K562 (cell line): Measurements from ENCODE around the gene COP1. TPM values are rescaled to one million over a fixed set of nuclear protein-coding genes. Genes with fewer than 3 reads are reported as not detected.
A peak's percentile ranks its signal among the peaks of the same experiment; 100 is the strongest.

Experiments used
- E2F3 ChIP-seq: fragments of 250-450 bp; sonication (Bioruptor Pico); IDR thresholded peaks from 2 replicates; pipeline ENCODE4 v1.4.0; 2020; ENCODE audit warnings: mild to moderate bottlenecking
- SMC3 ChIP-seq: conservative IDR thresholded peaks from 2 replicates; pipeline ENCODE4 v1.6.1; 2011; ENCODE audit warnings: low read depth, low read length, improper control_type of control experiment; ENCODE audit not compliant: insufficient read depth
- ZNF75A ChIP-seq: fragments of 450-650 bp; formaldehyde crosslinking; IDR thresholded peaks from 2 replicates; pipeline ENCODE4 v1.4.0; 2020; ENCODE audit warnings: mild to moderate bottlenecking
- polyA plus RNA-seq, 8 experiments: library from polyadenylated mRNA; depleted of rRNA in 4 of 8; stranded (reverse) in 5 of 8; unstranded in 3 of 8; fragments of >200 nt; fragmentation: Nextera tagmentation in 2 of 8; fragmentation: Illumina TruSeq in 1 of 8; extraction: Ambion mirVana in 2 of 8; extraction: Trizol in 1 of 8; gene quantifications; 2 replicates each; pipeline versions ENCODE4 v1.2.1 to v1.2.3, GENCODE V29; 2011 to 2014; ENCODE audit warnings: inconsistent platforms in 1 of 8, missing spikeins in 1 of 8
- total RNA-seq, 7 experiments: library from RNA; depleted of rRNA in 6 of 7; stranded (reverse); fragments of >200 nt in 6 of 7; fragmentation: Illumina TruSeq in 2 of 7; extraction: Trizol in 2 of 7; gene quantifications; 2 replicates each; pipeline versions ENCODE4 v1.2.1 to v1.2.3, GENCODE V29; 2011 to 2021; ENCODE audit warnings: low replicate concordance in 1 of 7
- TF ChIP-seq, protein P1 (sequence below): fragments of 450-650 bp; IDR thresholded peaks from 2 replicates; pipeline ENCODE4 v1.6.1; 2016; ENCODE audit warnings: mild to moderate bottlenecking, moderate library complexity
- TF ChIP-seq, protein P2 (sequence below): fragments of 450-650 bp; IDR thresholded peaks from 2 replicates; pipeline ENCODE4 v1.6.1; 2017; ENCODE audit warnings: antibody characterized with exemption, mild to moderate bottlenecking

The COP1 gene
- total and polyA plus RNA-seq, 9 of the 15 experiments (the other 6 are each of a cell fraction or from before 2014, with no cell fraction given), result 25.8 to 77.7 (median 58.6) TPM

DNA sequence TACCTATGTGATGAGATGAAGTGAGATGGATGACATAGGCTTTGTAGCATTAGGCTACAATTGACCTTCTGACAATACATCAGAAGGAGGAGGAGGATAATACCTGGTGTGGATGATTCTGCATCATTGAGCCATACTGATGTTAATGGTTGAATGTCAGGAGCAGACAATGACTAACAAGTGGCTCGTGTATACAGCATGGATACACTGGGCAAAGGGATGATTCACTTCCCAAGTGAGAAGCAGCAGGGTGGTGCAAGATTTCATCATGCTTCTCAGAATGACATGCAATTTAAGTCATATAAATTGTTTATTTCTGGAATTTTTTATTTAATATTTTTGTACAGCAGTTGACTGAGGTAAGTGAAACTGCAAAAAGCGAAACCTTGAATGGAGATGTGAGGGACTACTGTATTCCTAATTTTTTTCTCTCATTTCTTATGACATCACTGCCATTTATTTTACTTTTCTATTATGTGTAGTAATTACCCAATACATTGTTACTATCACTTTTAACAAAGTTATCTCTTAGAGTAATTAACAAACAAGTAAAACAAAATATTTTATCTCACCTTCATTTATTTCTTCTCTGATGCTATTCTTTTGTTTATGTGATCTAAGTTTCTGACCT lies 34.4 kb upstream of the COP1 start (continued):
- TF ChIP-seq, protein P1, sequence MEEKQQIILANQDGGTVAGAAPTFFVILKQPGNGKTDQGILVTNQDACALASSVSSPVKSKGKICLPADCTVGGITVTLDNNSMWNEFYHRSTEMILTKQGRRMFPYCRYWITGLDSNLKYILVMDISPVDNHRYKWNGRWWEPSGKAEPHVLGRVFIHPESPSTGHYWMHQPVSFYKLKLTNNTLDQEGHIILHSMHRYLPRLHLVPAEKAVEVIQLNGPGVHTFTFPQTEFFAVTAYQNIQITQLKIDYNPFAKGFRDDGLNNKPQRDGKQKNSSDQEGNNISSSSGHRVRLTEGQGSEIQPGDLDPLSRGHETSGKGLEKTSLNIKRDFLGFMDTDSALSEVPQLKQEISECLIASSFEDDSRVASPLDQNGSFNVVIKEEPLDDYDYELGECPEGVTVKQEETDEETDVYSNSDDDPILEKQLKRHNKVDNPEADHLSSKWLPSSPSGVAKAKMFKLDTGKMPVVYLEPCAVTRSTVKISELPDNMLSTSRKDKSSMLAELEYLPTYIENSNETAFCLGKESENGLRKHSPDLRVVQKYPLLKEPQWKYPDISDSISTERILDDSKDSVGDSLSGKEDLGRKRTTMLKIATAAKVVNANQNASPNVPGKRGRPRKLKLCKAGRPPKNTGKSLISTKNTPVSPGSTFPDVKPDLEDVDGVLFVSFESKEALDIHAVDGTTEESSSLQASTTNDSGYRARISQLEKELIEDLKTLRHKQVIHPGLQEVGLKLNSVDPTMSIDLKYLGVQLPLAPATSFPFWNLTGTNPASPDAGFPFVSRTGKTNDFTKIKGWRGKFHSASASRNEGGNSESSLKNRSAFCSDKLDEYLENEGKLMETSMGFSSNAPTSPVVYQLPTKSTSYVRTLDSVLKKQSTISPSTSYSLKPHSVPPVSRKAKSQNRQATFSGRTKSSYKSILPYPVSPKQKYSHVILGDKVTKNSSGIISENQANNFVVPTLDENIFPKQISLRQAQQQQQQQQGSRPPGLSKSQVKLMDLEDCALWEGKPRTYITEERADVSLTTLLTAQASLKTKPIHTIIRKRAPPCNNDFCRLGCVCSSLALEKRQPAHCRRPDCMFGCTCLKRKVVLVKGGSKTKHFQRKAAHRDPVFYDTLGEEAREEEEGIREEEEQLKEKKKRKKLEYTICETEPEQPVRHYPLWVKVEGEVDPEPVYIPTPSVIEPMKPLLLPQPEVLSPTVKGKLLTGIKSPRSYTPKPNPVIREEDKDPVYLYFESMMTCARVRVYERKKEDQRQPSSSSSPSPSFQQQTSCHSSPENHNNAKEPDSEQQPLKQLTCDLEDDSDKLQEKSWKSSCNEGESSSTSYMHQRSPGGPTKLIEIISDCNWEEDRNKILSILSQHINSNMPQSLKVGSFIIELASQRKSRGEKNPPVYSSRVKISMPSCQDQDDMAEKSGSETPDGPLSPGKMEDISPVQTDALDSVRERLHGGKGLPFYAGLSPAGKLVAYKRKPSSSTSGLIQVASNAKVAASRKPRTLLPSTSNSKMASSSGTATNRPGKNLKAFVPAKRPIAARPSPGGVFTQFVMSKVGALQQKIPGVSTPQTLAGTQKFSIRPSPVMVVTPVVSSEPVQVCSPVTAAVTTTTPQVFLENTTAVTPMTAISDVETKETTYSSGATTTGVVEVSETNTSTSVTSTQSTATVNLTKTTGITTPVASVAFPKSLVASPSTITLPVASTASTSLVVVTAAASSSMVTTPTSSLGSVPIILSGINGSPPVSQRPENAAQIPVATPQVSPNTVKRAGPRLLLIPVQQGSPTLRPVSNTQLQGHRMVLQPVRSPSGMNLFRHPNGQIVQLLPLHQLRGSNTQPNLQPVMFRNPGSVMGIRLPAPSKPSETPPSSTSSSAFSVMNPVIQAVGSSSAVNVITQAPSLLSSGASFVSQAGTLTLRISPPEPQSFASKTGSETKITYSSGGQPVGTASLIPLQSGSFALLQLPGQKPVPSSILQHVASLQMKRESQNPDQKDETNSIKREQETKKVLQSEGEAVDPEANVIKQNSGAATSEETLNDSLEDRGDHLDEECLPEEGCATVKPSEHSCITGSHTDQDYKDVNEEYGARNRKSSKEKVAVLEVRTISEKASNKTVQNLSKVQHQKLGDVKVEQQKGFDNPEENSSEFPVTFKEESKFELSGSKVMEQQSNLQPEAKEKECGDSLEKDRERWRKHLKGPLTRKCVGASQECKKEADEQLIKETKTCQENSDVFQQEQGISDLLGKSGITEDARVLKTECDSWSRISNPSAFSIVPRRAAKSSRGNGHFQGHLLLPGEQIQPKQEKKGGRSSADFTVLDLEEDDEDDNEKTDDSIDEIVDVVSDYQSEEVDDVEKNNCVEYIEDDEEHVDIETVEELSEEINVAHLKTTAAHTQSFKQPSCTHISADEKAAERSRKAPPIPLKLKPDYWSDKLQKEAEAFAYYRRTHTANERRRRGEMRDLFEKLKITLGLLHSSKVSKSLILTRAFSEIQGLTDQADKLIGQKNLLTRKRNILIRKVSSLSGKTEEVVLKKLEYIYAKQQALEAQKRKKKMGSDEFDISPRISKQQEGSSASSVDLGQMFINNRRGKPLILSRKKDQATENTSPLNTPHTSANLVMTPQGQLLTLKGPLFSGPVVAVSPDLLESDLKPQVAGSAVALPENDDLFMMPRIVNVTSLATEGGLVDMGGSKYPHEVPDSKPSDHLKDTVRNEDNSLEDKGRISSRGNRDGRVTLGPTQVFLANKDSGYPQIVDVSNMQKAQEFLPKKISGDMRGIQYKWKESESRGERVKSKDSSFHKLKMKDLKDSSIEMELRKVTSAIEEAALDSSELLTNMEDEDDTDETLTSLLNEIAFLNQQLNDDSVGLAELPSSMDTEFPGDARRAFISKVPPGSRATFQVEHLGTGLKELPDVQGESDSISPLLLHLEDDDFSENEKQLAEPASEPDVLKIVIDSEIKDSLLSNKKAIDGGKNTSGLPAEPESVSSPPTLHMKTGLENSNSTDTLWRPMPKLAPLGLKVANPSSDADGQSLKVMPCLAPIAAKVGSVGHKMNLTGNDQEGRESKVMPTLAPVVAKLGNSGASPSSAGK, result peak; percentile 61
- TF ChIP-seq E2F3 (CRISPR knock-in tag) (no peak), ZNF75A (no peak), SMC3 (no peak)
- TF ChIP-seq, protein P2, sequence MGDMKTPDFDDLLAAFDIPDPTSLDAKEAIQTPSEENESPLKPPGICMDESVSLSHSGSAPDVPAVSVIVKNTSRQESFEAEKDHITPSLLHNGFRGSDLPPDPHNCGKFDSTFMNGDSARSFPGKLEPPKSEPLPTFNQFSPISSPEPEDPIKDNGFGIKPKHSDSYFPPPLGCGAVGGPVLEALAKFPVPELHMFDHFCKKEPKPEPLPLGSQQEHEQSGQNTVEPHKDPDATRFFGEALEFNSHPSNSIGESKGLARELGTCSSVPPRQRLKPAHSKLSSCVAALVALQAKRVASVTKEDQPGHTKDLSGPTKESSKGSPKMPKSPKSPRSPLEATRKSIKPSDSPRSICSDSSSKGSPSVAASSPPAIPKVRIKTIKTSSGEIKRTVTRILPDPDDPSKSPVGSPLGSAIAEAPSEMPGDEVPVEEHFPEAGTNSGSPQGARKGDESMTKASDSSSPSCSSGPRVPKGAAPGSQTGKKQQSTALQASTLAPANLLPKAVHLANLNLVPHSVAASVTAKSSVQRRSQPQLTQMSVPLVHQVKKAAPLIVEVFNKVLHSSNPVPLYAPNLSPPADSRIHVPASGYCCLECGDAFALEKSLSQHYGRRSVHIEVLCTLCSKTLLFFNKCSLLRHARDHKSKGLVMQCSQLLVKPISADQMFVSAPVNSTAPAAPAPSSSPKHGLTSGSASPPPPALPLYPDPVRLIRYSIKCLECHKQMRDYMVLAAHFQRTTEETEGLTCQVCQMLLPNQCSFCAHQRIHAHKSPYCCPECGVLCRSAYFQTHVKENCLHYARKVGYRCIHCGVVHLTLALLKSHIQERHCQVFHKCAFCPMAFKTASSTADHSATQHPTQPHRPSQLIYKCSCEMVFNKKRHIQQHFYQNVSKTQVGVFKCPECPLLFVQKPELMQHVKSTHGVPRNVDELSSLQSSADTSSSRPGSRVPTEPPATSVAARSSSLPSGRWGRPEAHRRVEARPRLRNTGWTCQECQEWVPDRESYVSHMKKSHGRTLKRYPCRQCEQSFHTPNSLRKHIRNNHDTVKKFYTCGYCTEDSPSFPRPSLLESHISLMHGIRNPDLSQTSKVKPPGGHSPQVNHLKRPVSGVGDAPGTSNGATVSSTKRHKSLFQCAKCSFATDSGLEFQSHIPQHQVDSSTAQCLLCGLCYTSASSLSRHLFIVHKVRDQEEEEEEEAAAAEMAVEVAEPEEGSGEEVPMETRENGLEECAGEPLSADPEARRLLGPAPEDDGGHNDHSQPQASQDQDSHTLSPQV, result no peak
